Limb (tissue), 2 donors: ENCODE results near the gene SPATA4.

Experiments
- DNase-seq, 2 donors: peaks; one replicate each; pipeline ENCODE4 v3.0.0-alpha.2; 2016; ENCODE audit errors: extremely low spot score in 2 of 2

Gene SPATA4

GRCh38 chr4:176189891-176190795 lies 5.2 kb downstream of the SPATA4 start:
- no peak for DNase-seq

DNA sequence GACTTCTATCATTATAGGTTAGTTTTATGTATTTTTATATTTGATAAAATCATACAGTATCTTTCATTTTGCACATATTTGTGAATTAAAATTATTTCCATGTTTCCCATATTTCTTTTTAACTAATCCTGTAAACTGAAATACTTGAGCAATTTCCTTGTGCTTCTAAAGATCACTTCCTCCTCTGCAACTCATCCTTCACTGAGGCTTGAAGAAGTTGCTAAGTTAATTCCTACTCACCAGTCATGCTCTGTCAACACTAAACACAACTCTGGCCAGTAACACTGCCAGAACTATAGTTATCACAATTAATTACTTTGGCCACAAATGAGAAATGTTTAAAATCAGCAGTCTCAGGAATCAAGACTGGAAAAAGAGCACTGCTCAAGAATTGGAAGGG lies 6.7 kb downstream of the SPATA4 start:
- no peak for DNase-seq

GRCh38 chr4:176187624-176188023 lies 7.8 kb downstream of the SPATA4 start:
- no peak for DNase-seq

DNA sequence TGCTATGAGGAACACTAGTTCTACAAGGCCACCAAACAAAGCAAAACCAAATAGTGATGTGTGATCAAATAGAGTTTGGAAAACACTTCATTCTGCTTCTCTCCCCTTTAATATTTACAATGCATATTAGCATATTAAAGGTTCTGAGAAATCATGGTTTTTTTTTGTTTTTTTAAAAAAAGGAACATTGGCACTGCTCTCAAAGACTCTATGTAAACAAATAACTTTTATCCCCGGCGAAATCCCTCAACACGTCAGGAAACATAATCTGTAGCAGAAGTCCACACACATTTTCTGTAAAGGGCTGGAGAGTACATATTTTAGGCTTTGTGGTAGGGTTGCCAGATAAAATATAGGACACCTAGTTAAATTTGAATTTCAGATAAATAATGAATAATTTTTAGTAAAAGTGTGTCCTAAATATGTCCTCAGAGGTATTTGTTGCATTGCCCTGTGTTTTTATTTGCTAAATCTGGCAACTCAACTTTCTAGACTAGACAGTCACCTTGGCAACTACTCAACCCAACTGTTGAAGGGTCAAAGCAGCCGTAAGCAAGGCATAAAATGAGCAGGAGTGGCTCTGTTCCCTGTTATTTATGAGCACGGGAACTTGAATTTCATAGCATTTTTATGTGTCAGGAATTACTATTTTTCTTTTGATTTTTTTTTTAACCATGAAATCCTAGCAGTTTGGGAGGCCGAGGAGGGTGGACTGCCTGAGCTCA lies 8.6 kb downstream of the SPATA4 start:
- no peak for DNase-seq

- no peak for DNase-seq
These were observed 9.3 kb downstream of the SPATA4 start for GRCh38 chr4:176186067-176186466.

- no peak for DNase-seq
These were observed 10.3 kb downstream of the SPATA4 start for GRCh38 chr4:176185051-176185450.

DNA sequence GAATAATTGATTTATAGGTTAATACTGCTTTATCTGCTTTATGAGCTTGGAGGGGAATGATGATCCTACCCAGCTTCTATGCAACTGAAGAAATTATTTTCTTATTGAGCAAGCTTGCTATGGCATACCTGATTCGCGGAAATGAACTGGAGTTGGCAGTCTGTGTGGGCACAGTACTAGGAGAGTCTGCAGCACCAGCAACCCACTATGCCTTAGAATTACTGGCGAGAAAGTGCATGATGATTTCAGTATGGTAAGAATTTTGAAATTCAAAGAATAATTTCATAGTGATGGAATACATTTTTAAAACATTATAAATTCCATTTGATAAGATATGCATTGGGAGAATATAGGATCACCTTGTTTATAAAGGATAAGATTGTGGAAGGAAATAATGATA lies 32.3 kb downstream of the SPATA4 start:
- DNase-seq, result no peak

- no peak for DNase-seq
These were observed 38.7 kb downstream of the SPATA4 start for GRCh38 chr4:176156656-176157055.

DNA sequence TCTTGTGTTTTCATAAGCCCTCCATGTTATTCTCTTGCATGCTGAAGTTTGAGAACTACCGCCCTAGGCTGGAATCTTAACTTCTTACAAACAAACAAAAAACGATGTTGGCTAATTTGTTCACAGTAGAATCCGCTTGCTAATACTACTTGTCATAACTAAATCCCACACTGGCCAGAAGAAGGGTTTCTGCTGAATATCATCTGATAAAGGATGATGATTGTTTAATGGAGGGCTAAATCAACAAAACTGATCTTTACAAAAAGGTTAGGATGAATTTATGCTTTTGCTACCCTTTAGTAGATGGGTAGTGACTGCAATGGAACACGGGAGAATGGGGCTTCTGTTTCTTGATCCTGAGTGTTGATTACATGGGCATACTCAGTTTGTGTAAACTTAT lies 42.3 kb downstream of the SPATA4 start:
- DNase-seq, result no peak

DNA sequence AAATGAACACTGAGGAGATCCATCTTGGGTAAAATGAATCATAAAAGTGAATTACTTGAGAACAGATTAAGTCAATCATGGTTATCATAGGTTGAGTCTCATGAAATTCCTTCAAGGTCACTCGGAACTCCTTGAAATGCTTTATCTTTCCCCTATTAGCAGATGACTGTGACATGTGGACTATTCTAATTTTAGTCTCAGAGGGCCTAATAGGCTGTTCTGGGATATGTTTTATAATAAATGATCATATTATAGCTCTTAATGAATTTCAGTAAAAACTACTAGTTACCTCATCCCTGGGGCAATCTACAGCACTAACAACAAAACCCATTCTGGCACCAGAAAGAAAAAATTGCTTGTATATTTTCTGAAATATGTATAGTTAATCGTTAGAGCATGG lies 44.7 kb downstream of the SPATA4 start:
- no peak for DNase-seq

- no peak for DNase-seq
These were observed 45.1 kb downstream of the SPATA4 start for GRCh38 chr4:176150356-176150682.

DNA sequence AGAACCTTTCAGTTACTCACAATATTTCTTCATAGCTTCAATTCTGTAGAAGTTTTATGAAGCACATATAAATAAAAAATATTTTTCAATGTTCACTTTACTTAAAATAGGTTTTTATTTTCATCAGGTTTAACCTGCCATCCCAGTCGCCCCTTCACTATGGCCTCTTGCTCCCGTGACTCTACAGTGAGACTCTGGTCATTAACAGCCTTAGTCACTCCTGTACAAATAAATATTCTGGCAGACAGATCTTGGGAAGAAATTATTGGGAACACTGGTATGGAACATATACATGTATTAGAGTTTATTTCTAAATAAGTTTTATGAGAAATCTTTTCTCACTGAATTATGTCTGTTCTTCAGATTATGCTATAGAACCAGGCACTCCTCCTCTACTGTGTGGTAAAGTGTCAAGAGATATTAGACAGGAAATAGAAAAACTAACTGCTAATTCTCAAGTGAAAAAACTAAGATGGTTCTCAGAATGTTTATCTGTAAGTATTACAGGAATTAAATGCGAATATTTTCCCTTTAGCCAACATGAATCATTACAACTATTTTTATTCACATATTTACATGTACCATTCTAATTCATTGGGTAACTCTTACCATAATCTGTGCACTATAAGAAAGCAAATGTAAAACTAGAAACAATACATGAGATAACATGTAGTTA lies 45.6 kb downstream of the SPATA4 start:
- no peak for DNase-seq

GRCh38 chr4:176142253-176142652 lies 53.1 kb downstream of the SPATA4 start:
- no peak for DNase-seq

DNA sequence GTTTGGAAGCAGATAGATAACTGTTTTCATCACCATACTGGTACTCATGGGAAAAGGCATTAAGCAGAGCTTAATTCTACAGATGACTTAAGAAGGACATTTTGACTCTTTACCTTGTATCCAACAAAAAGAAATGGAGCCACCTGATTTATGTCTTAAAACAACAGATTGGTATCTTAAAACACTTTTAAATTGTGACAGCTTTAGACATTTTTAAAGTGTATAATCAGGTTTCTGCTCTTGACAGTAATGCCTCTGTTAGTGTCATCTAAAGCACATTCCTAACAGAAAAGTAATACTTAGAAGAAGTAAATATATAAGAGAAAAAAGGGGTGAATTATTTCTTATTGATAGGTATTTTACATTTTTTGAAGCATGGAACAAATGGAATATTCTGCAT lies 55.9 kb downstream of the SPATA4 start:
- DNase-seq, result no peak

DNA sequence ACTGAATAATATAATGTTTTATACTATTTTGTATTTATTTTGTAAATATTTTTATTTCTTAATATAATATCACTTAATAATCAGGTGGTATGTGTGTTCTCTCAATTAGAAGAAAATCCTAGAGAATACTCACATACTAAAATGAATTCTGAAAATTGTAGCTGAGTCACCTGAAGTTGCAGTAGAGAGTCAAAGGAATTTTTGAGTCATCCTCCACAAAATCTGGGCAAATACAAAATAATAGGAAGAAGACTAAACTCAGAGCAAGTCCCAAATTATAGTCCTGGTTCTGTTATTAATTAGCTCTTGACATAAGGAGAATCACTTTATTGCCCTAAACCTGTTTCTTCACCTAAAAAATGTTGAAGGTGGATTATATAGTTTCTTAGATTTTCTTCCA lies 57.8 kb downstream of the SPATA4 start:
- DNase-seq, result no peak

DNA sequence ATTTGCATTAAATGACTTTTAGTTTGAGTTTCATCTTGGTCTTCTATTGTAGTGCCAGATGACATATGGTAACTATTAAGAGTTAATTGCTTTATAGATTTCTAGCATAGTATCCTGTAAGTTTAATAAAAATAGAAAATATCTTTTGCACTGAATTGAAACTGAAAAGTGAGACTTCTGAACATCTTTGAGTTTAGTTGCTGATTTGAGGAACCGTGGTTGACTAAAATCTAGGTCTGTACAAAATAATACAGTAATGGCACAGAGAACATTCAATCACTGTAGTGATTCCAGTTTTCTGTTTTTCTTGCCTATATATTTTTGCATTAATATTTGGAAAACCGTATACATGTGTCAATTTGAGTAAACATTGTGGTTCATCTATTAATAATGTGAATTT lies 60.7 kb downstream of the SPATA4 start:
- no peak for DNase-seq
